A549 (cell line): ENCODE measurements around the gene KIF21B. TPM values are rescaled to one million over a fixed set of nuclear protein-coding genes. Genes with fewer than 3 reads are reported as not detected.
"Not testable (repeated sequence)": the region's sequence is repeated elsewhere in the genome, so short reads cannot be mapped to it uniquely, and the experiment has no call there.

Source experiments
- ATAC-seq, 2 experiments: fragments of 200-7000 bp in 1 of 2; fragments of >200 bp in 1 of 2; cut with Nextera tagmentation in 1 of 2; cut with Tn5 transposase in 1 of 2; 3 replicates each; pipeline versions ENCODE4 v1.8.0 to v1.9.1; 2018 to 2020; ENCODE audit warnings: mild to moderate bottlenecking in 1 of 2, moderate library complexity in 1 of 2
- CTCF ChIA-PET: fragments of 300-600 bp; sonication (Branson Sonifier 250); formaldehyde crosslinking; extraction: SDS; loops from one replicate; lab custom pipeline; 2021; ENCODE audit warnings: antibody characterized with exemption, inconsistent platforms; lab: Yijun Ruan, JAX
- POLR2A ChIA-PET: fragments of 350-600 bp; formaldehyde crosslinking; extraction: SDS; loops from one replicate; lab custom pipeline; 2021; ENCODE audit warnings: antibody characterized with exemption, inconsistent platforms; lab: Yijun Ruan, JAX
- DNase-seq, 2 experiments: peaks; one replicate each; pipeline versions ENCODE4 v3.0.0 to v3.0.0-alpha.2; 2011 to 2016; ENCODE audit warnings: low read depth in 1 of 2, low spot score in 1 of 2
- FAIRE-seq: peaks from 2 replicates; lab custom pipeline; 2011; peaks lifted over from hg19 to GRCh38; lab: Jason Lieb, UNC
- H3K27ac ChIP-seq, 2 experiments: fragments of >200 bp; sonication (Bioruptor Twin); formaldehyde crosslinking; 3 replicates each; pipeline ENCODE4 v1.5.1; 2016 to 2017
- H3K4me1 ChIP-seq: fragments of >200 bp; sonication (Bioruptor Twin); formaldehyde crosslinking; 3 replicates; pipeline ENCODE4 v1.6.1; 2016
- H3K4me2 ChIP-seq: fragments of >200 bp; sonication (Bioruptor Twin); formaldehyde crosslinking; 3 replicates; pipeline ENCODE4 v1.6.1; 2016
- H3K4me3 ChIP-seq: fragments of >200 bp; sonication (Bioruptor Twin); formaldehyde crosslinking; 3 replicates; pipeline ENCODE4 v1.5.1; 2016
- H3K9me3 ChIP-seq: fragments of >200 bp; sonication (Bioruptor Twin); formaldehyde crosslinking; 3 replicates; pipeline ENCODE4 v1.6.1; 2016
- CBX8 ChIP-seq: fragments of 200-600 bp; sonication (generic); IDR thresholded peaks from 2 replicates; pipeline ENCODE4 v1.6.1; 2016
- CHD2 ChIP-seq: fragments of 150-350 bp; IDR thresholded peaks from 2 replicates; pipeline ENCODE4 v1.6.1; 2014; ENCODE audit warnings: low read length; ENCODE audit not compliant: partially characterized antibody
- E2F6 ChIP-seq: IDR thresholded peaks from 2 replicates; pipeline ENCODE4 v1.6.1; 2012; ENCODE audit warnings: low read depth, borderline replicate concordance
- EHF ChIP-seq: fragments of 250-450 bp; sonication (Bioruptor Pico); IDR thresholded peaks from 2 replicates; pipeline ENCODE4 v1.5.0; 2020; ENCODE audit warnings: mild to moderate bottlenecking
- EP300 ChIP-seq, 2 experiments: fragments of >200 bp; sonication (Bioruptor Twin); formaldehyde crosslinking; IDR thresholded peaks; 2 replicates in 1 of 2; 3 replicates in 1 of 2; pipeline ENCODE4 v1.6.1; 2016 to 2017
- FOSB ChIP-seq: fragments of 250-450 bp; sonication (Bioruptor Pico); IDR thresholded peaks from 2 replicates; pipeline ENCODE4 v1.5.0; 2020; ENCODE audit warnings: mild to moderate bottlenecking, moderate library complexity
- FOSL2 ChIP-seq, 2 experiments: fragments of 450-650 bp in 1 of 2; fragments of >200 bp in 1 of 2; sonication (Bioruptor Twin) in 1 of 2; formaldehyde crosslinking; IDR thresholded peaks; 2 replicates each; pipeline versions ENCODE4 v1.5.0 to v1.6.1; 2016 to 2020; ENCODE audit warnings: mild to moderate bottlenecking in 1 of 2, moderate library complexity in 1 of 2
- HES2 ChIP-seq: fragments of >200 bp; sonication (Bioruptor Twin); formaldehyde crosslinking; IDR thresholded peaks from 2 replicates; pipeline ENCODE4 v1.6.1; 2016
- HMGXB4 ChIP-seq: fragments of 250-450 bp; sonication (Bioruptor Pico); IDR thresholded peaks from 2 replicates; pipeline ENCODE4 v1.5.0; 2021; ENCODE audit warnings: mild to moderate bottlenecking, moderate library complexity, borderline replicate concordance
- JUNB ChIP-seq: fragments of >200 bp; sonication (Bioruptor Twin); formaldehyde crosslinking; IDR thresholded peaks from 2 replicates; pipeline ENCODE4 v1.6.1; 2016
- MAZ ChIP-seq: fragments of 150-350 bp; IDR thresholded peaks from 2 replicates; pipeline ENCODE4 v1.6.1; 2014; ENCODE audit warnings: antibody characterized with exemption, low read depth, low read length, borderline replicate concordance
- MYC ChIP-seq: IDR thresholded peaks from 2 replicates; pipeline ENCODE4 v1.6.1; 2012; ENCODE audit warnings: mild to moderate bottlenecking, inconsistent platforms, low read length, improper control_type of control experiment, borderline replicate concordance
- NR3C1 ChIP-seq: fragments of >200 bp; sonication (Bioruptor Twin); formaldehyde crosslinking; IDR thresholded peaks from 3 replicates; pipeline ENCODE4 v1.6.1; 2017
- POLR2AphosphoS2 ChIP-seq: conservative IDR thresholded peaks from 2 replicates; pipeline ENCODE4 v1.6.1; 2012; ENCODE audit warnings: low read length, improper control_type of control experiment, inconsistent platforms
- RAD21 ChIP-seq, 2 experiments: fragments of >200 bp in 1 of 2; sonication (Bioruptor Twin) in 1 of 2; formaldehyde crosslinking in 1 of 2; IDR thresholded peaks in 1 of 2; conservative IDR thresholded peaks in 1 of 2; 2 replicates in 1 of 2; 3 replicates in 1 of 2; pipeline ENCODE4 v1.6.1; 2012 to 2018; ENCODE audit warnings: inconsistent platforms in 1 of 2
- RCOR1 ChIP-seq: fragments of 150-350 bp; IDR thresholded peaks from 2 replicates; pipeline ENCODE4 v1.6.1; 2014; ENCODE audit warnings: antibody characterized with exemption, low read length, low read depth
- RFX5 ChIP-seq: fragments of 450-650 bp; IDR thresholded peaks from 2 replicates; pipeline ENCODE4 v1.7.1; 2014; ENCODE audit warnings: antibody characterized with exemption, mild to moderate bottlenecking, moderate library complexity
- RNF2 ChIP-seq: fragments of 200-600 bp; sonication (generic); IDR thresholded peaks from 2 replicates; pipeline ENCODE4 v1.6.1; 2016; ENCODE audit warnings: low read depth, mild to moderate bottlenecking, antibody characterized with exemption, moderate library complexity, borderline replicate concordance
- SMC3 ChIP-seq: fragments of >200 bp; sonication (Bioruptor Twin); formaldehyde crosslinking; IDR thresholded peaks from 3 replicates; pipeline ENCODE4 v1.6.1; 2018; ENCODE audit warnings: inconsistent platforms
- USF2 ChIP-seq: fragments of 450-650 bp; IDR thresholded peaks from 2 replicates; pipeline ENCODE4 v1.6.1; 2014; ENCODE audit warnings: antibody characterized with exemption
- ZFP36 ChIP-seq: fragments of 450-650 bp; IDR thresholded peaks from 2 replicates; pipeline ENCODE4 v1.6.1; 2014; ENCODE audit warnings: borderline replicate concordance; ENCODE audit not compliant: partially characterized antibody
- WGBS: methylation state at CpG from one replicate; pipeline ENCODE4 v1.1.6; 2017; ENCODE audit errors: missing lambda C conversion rate; 5-methylcytosine and 5-hydroxymethylcytosine counted together
- polyA plus RNA-seq, 4 experiments: library from polyadenylated mRNA; depleted of rRNA in 3 of 4; stranded (reverse); fragments of >200 nt; fragmentation: RNase III in 1 of 4; extraction: RNeasy Plus Mini Kit Qiagen cat#74134 plus additional on column Dnase treatment in 1 of 4; gene quantifications; 2 replicates in 3 of 4; 3 replicates in 1 of 4; pipeline ENCODE4 v1.2.3, GENCODE V29; 2011 to 2017

The KIF21B gene
- polyA plus RNA-seq, 2 of the 4 experiments (the other 2 are of a cell fraction): 1.4 to 3.8 TPM

GRCh38 chr1:200947059-200947566, 76.4 kb downstream of the KIF21B start:
- FAIRE-seq: no peak
- ChIA-PET POLR2A (no interaction called here), CTCF (interaction anchor here (1.0 to 1.5 kb wide), 2 partner anchors 25 to 139 kb away, joined by 4 read pairs; no protein-coding TSS in a partner anchor)
- TF ChIP-seq FOSL2 (IDR thresholded peaks at IDR 0.05) (no peak), FOSL2 (CRISPR knock-in tag; IDR thresholded peaks at IDR 0.05) (0 out of 2 replicates have a peak, but pooled peaks have one; percentile 16), RNF2 (no peak), POLR2AphosphoS2 (no peak)
- 63% methylated on average over 3 of the region's 3 CpGs for WGBS
- no peak for DNase-seq
- Histone ChIP-seq H3K4me1 (no peaks in the 10 kb centered on the region), H3K4me3 (no peak overlapping the region), H3K4me2 (no peak overlapping the region), H3K9me3 (peaks cover 20% of the 10 kb centered on the region), H3K27ac (no peak overlapping the region)
- ATAC-seq: no peak

GRCh38 chr1:200945111-200945510, 78.4 kb downstream of the KIF21B start:
- Histone ChIP-seq H3K9me3 (peaks cover 26% of the 10 kb centered on the region), H3K4me2 (no peak overlapping the region), H3K4me3 (no peak overlapping the region), H3K4me1 (no peaks in the 10 kb centered on the region), H3K27ac (no peak overlapping the region)
- POLR2A ChIA-PET: no interaction called here
- WGBS: 68% methylated on average over 3 of the region's 3 CpGs
- CTCF ChIA-PET: interaction anchor here (0.8 to 3.2 kb wide), 2 partner anchors 21 to 27 kb away, joined by 3 to 13 read pairs; no protein-coding TSS in a partner anchor
- TF ChIP-seq CBX8: no peak
- TF ChIP-seq E2F6: no peak
- no peak for TF ChIP-seq NR3C1
- no peak for TF ChIP-seq MAZ
- TF ChIP-seq RCOR1: no peak
- TF ChIP-seq CHD2: no peak
- no peak for TF ChIP-seq FOSB (CRISPR knock-in tag)
- no peak for TF ChIP-seq SMC3
- TF ChIP-seq RNF2: no peak
- TF ChIP-seq USF2: no peak
- no peak for TF ChIP-seq RAD21 (conservative IDR thresholded peaks at IDR 0.05 in 1 of 2, IDR thresholded peaks at IDR 0.05 in 1 of 2)
- TF ChIP-seq JUNB: no peak
- TF ChIP-seq RFX5: no peak
- no peak for TF ChIP-seq EP300 (IDR thresholded peaks at IDR 0.05)
- TF ChIP-seq HMGXB4: no peak
- TF ChIP-seq ZFP36: no peak
- no peak for TF ChIP-seq POLR2AphosphoS2
- TF ChIP-seq EHF (CRISPR knock-in tag): no peak
- DNase-seq (no peak), FAIRE-seq (no peak), ATAC-seq (no peak)

- DNase-seq: no peak
- no peak for TF ChIP-seq MYC
- TF ChIP-seq HES2: no peak
- Histone ChIP-seq H3K4me1 (no peaks in the 10 kb centered on the region), H3K4me2 (no peak overlapping the region), H3K9me3 (0 out of 3 replicates have a peak, but pooled peaks cover 5% of the 10 kb centered on the region), H3K4me3 (no peak overlapping the region), H3K27ac (no peak overlapping the region)
- no peak for FAIRE-seq
- no peak for ATAC-seq
- ChIA-PET POLR2A (no interaction called here), CTCF (interaction anchor here (0.7 to 0.8 kb wide), 2 partner anchors 13 to 22 kb away, joined by 3 to 5 read pairs; no protein-coding TSS in a partner anchor)
- WGBS: 60% methylated on average over 4 of the region's 4 CpGs
These were observed 84.6 kb downstream of the KIF21B start for GRCh38 chr1:200938955-200939354.

GRCh38 chr1:200935286-200935962, 88.1 kb downstream of the KIF21B start:
- POLR2A ChIA-PET, CTCF ChIA-PET, H3K9me3 ChIP-seq, H3K4me2 ChIP-seq, ATAC-seq, H3K4me1 ChIP-seq, DNase-seq, FAIRE-seq, H3K4me3 ChIP-seq, H3K27ac ChIP-seq: not testable (repeated sequence)
- 88% methylated on average over 18 of the region's 18 CpGs for WGBS
